ENCODE measurements around the gene ELMO1. TPM values are rescaled to one million over a fixed set of nuclear protein-coding genes. Genes with fewer than 3 reads are reported as not detected.

The ELMO1 gene
- total RNA-seq, 1 donor from 2014 or later = not detected

GRCh38 chr7:36920433-36920832 lies 528.2 kb downstream of the ELMO1 start:
- Mint-ChIP-seq H3K27ac (ENCODE audit: unreplicated experiment) (no peak overlapping the region), H3K36me3 (ENCODE audit: unreplicated experiment) (no peaks in the 10 kb centered on the region), H3K4me3 (ENCODE audit: unreplicated experiment) (no peak overlapping the region), H3K27me3 (ENCODE audit: unreplicated experiment) (peaks cover 9% of the 10 kb centered on the region), H3K4me1 (ENCODE audit: unreplicated experiment) (no peaks in the 10 kb centered on the region), H3K9me3 (ENCODE audit: unreplicated experiment) (no peaks in the 10 kb centered on the region)
- TF ChIP-seq, protein P1, sequence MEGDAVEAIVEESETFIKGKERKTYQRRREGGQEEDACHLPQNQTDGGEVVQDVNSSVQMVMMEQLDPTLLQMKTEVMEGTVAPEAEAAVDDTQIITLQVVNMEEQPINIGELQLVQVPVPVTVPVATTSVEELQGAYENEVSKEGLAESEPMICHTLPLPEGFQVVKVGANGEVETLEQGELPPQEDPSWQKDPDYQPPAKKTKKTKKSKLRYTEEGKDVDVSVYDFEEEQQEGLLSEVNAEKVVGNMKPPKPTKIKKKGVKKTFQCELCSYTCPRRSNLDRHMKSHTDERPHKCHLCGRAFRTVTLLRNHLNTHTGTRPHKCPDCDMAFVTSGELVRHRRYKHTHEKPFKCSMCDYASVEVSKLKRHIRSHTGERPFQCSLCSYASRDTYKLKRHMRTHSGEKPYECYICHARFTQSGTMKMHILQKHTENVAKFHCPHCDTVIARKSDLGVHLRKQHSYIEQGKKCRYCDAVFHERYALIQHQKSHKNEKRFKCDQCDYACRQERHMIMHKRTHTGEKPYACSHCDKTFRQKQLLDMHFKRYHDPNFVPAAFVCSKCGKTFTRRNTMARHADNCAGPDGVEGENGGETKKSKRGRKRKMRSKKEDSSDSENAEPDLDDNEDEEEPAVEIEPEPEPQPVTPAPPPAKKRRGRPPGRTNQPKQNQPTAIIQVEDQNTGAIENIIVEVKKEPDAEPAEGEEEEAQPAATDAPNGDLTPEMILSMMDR (IDR thresholded peaks at IDR 0.05) = no peak
- DNase-seq (ENCODE audit: extremely low spot score, unreplicated experiment) = no peak

- DNase-seq (ENCODE audit: extremely low spot score, unreplicated experiment) = no peak
- H3K36me3 Mint-ChIP-seq (ENCODE audit: unreplicated experiment) = no peaks in the 10 kb centered on the region
- H3K9me3 Mint-ChIP-seq (ENCODE audit: unreplicated experiment) = no peaks in the 10 kb centered on the region
- no peaks in the 10 kb centered on the region for H3K4me1 Mint-ChIP-seq (ENCODE audit: unreplicated experiment)
- peaks cover 9% of the 10 kb centered on the region for H3K27me3 Mint-ChIP-seq (ENCODE audit: unreplicated experiment)
- no peak overlapping the region for H3K27ac Mint-ChIP-seq (ENCODE audit: unreplicated experiment)
- H3K4me3 Mint-ChIP-seq (ENCODE audit: unreplicated experiment) = no peak overlapping the region
- TF ChIP-seq, protein P1 (IDR thresholded peaks at IDR 0.05) = no peak
Observed at GRCh38 chr7:36919738-36920137, 528.9 kb downstream of the ELMO1 start.

- Mint-ChIP-seq H3K4me3 (ENCODE audit: unreplicated experiment) (no peak overlapping the region), H3K27ac (ENCODE audit: unreplicated experiment) (no peak overlapping the region), H3K9me3 (ENCODE audit: unreplicated experiment) (no peaks in the 10 kb centered on the region), H3K36me3 (ENCODE audit: unreplicated experiment) (no peaks in the 10 kb centered on the region), H3K27me3 (ENCODE audit: unreplicated experiment) (peaks cover 9% of the 10 kb centered on the region), H3K4me1 (ENCODE audit: unreplicated experiment) (no peaks in the 10 kb centered on the region)
- no peak for DNase-seq (ENCODE audit: extremely low spot score, unreplicated experiment)
- TF ChIP-seq, protein P1 (IDR thresholded peaks at IDR 0.05) = no peak
Observed at GRCh38 chr7:36918591-36918990, 530.1 kb downstream of the ELMO1 start.

GRCh38 chr7:36916619-36917018 lies 532.0 kb downstream of the ELMO1 start:
- H3K4me3 Mint-ChIP-seq (ENCODE audit: unreplicated experiment) = no peak overlapping the region
- H3K27ac Mint-ChIP-seq (ENCODE audit: unreplicated experiment) = no peak overlapping the region

DNA sequence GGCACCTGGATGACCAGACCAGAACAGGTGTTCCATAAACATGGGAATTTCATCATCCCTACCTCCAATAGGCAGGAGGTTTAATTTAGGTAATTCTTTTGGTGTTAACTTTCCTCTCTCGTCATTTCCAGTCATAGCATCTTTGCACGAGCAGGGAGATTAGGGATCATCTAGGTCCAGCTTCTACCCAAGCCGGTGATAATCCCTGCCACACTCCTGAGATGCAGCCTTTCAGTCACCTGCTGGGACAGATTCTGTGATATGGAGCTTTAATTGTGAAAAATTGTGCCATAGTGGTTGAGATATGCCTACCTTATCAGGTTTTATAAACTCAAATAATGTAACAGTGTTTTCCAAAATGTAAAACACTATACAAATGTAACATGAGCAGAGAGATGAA lies 532.5 kb downstream of the ELMO1 start:
- peaks cover 9% of the 10 kb centered on the region for H3K27me3 Mint-ChIP-seq (ENCODE audit: unreplicated experiment)
- H3K36me3 Mint-ChIP-seq (ENCODE audit: unreplicated experiment) = no peaks in the 10 kb centered on the region
- DNase-seq (ENCODE audit: extremely low spot score, unreplicated experiment) = no peak
- TF ChIP-seq, protein P1 (IDR thresholded peaks at IDR 0.05) = no peak
- H3K9me3 Mint-ChIP-seq (ENCODE audit: unreplicated experiment) = no peaks in the 10 kb centered on the region
- no peak overlapping the region for H3K27ac Mint-ChIP-seq (ENCODE audit: unreplicated experiment)
- no peaks in the 10 kb centered on the region for H3K4me1 Mint-ChIP-seq (ENCODE audit: unreplicated experiment)
- no peak overlapping the region for H3K4me3 Mint-ChIP-seq (ENCODE audit: unreplicated experiment)

More at GRCh38 chr7:36916619-36917018, 532.0 kb downstream of the ELMO1 start:
- no peaks in the 10 kb centered on the region for H3K4me1 Mint-ChIP-seq (ENCODE audit: unreplicated experiment)
- H3K36me3 Mint-ChIP-seq (ENCODE audit: unreplicated experiment) = no peaks in the 10 kb centered on the region
- DNase-seq (ENCODE audit: extremely low spot score, unreplicated experiment) = no peak
- TF ChIP-seq, protein P1 (IDR thresholded peaks at IDR 0.05) = no peak
- no peaks in the 10 kb centered on the region for H3K9me3 Mint-ChIP-seq (ENCODE audit: unreplicated experiment)
- H3K27me3 Mint-ChIP-seq (ENCODE audit: unreplicated experiment) = peaks cover 9% of the 10 kb centered on the region
